IMR-90 (cell line): ENCODE data around the gene ANKRD24. TPM values are rescaled to one million over a fixed set of nuclear protein-coding genes. Genes with fewer than 3 reads are reported as not detected.

Experiments
- ATAC-seq: fragments of 200-7000 bp; cut with Tn5 transposase; 2 replicates; pipeline ENCODE4 v1.9.1; 2020; ENCODE audit warnings: low read depth, mild to moderate bottlenecking, moderate library complexity
- BruUV-seq: library from RNA; stranded (reverse); fragments of 400-500 nt; replicated peaks from 2 replicates; lab custom pipeline; 2021; lab: Mats Ljungman, UMichigan
- CTCF ChIA-PET: fragments of 300-600 bp; formaldehyde crosslinking; extraction: SDS; loops from one replicate; lab custom pipeline; 2021; ENCODE audit warnings: antibody characterized with exemption; lab: Yijun Ruan, JAX
- POLR2A ChIA-PET: fragments of 300-600 bp; sonication (Branson Sonifier 250); formaldehyde crosslinking; loops from one replicate; lab custom pipeline; 2022; ENCODE audit warnings: antibody characterized with exemption; ENCODE audit not compliant: unreplicated experiment; lab: Charles Lee
- DNase-seq: peaks from one replicate; pipeline ENCODE4 v3.0.0; 2013
- H2AFZ ChIP-seq: replicated peaks from 2 replicates; pipeline ENCODE3; 2013; ENCODE audit warnings: low read length, mild to moderate bottlenecking; ENCODE audit not compliant: poor library complexity
- H2AK5ac ChIP-seq: 2 replicates; pipeline ENCODE4 v1.6.1; 2013; ENCODE audit warnings: low read depth, low read length, inconsistent platforms
- H2AK9ac ChIP-seq: replicated peaks from 2 replicates; pipeline ENCODE3; 2013; ENCODE audit warnings: mild to moderate bottlenecking, low read depth, low read length, moderate library complexity; ENCODE audit not compliant: poor library complexity
- H2BK120ac ChIP-seq: 2 replicates; pipeline ENCODE4 v1.6.1; 2013; ENCODE audit warnings: low read depth, low read length, inconsistent platforms
- H2BK15ac ChIP-seq: 3 replicates; pipeline ENCODE4 v1.6.1; 2013; ENCODE audit warnings: low read depth, low read length, inconsistent platforms
- H2BK20ac ChIP-seq: 2 replicates; pipeline ENCODE4 v1.6.1; 2013; ENCODE audit warnings: low read depth, mild to moderate bottlenecking, inconsistent platforms, low read length, moderate library complexity
- H2BK5ac ChIP-seq: 2 replicates; pipeline ENCODE4 v1.6.1; 2013; ENCODE audit warnings: mild to moderate bottlenecking, low read depth, low read length, inconsistent platforms; ENCODE audit not compliant: poor library complexity, severe bottlenecking
- H3K14ac ChIP-seq: replicated peaks from 2 replicates; pipeline ENCODE4 v1.6.1; 2013; ENCODE audit warnings: low read depth, low read length, inconsistent platforms
- H3K18ac ChIP-seq: 2 replicates; pipeline ENCODE4 v1.6.1; 2013; ENCODE audit warnings: low read depth, low read length, control low read depth
- H3K23ac ChIP-seq: 2 replicates; pipeline ENCODE4 v1.6.1; 2013; ENCODE audit warnings: low read depth, low read length, inconsistent platforms
- H3K27ac ChIP-seq: 2 replicates; pipeline ENCODE4 v1.5.1; 2013; ENCODE audit warnings: mild to moderate bottlenecking, control low read depth, low read length; ENCODE audit not compliant: insufficient read depth
- H3K27me3 ChIP-seq: 2 replicates; pipeline ENCODE4 v1.6.1; 2013; ENCODE audit warnings: low read length; ENCODE audit not compliant: control insufficient read depth, insufficient read depth
- H3K36me3 ChIP-seq: 2 replicates; pipeline ENCODE4 v1.6.1; 2013; ENCODE audit warnings: low read length, mixed read lengths; ENCODE audit not compliant: control insufficient read depth, insufficient read depth
- H3K4ac ChIP-seq: 2 replicates; pipeline ENCODE4 v1.6.1; 2013; ENCODE audit warnings: low read depth, low read length, inconsistent platforms
- H3K4me1 ChIP-seq: 2 replicates; pipeline ENCODE4 v1.6.1; 2013; ENCODE audit warnings: low read length, mixed read lengths; ENCODE audit not compliant: control insufficient read depth, insufficient read depth
- H3K4me2 ChIP-seq: 2 replicates; pipeline ENCODE4 v1.6.1; 2013; ENCODE audit warnings: low read depth, mild to moderate bottlenecking, control low read depth, low read length, moderate library complexity
- H3K4me3 ChIP-seq: 2 replicates; pipeline ENCODE4 v1.5.1; 2013; ENCODE audit warnings: low read depth, mild to moderate bottlenecking, control low read depth, low read length, moderate library complexity; ENCODE audit not compliant: insufficient read depth
- H3K56ac ChIP-seq: 2 replicates; pipeline ENCODE4 v1.6.1; 2013; ENCODE audit warnings: low read length, inconsistent platforms; ENCODE audit not compliant: insufficient read depth; ENCODE audit errors: extremely low read depth
- H3K79me1 ChIP-seq, 2 experiments: 2 replicates each; pipeline ENCODE4 v1.6.1; 2013; ENCODE audit warnings: low read length in 2 of 2, inconsistent platforms in 1 of 2, low read depth in 1 of 2
- H3K9ac ChIP-seq: 2 replicates; pipeline ENCODE4 v1.6.1; 2013; ENCODE audit warnings: low read depth, low read length, control low read depth
- H3K9me1 ChIP-seq: 2 replicates; pipeline ENCODE4 v1.6.1; 2013; ENCODE audit warnings: low read length, inconsistent platforms; ENCODE audit not compliant: insufficient read depth
- H3K9me3 ChIP-seq: 2 replicates; pipeline ENCODE4 v1.6.1; 2013; ENCODE audit warnings: low read length; ENCODE audit not compliant: control insufficient read depth, insufficient read depth
- H4K20me1 ChIP-seq: 2 replicates; pipeline ENCODE4 v1.6.1; 2013; ENCODE audit warnings: low read length, inconsistent platforms; ENCODE audit not compliant: insufficient read depth
- H4K5ac ChIP-seq: 2 replicates; pipeline ENCODE4 v1.6.1; 2013; ENCODE audit warnings: mild to moderate bottlenecking, low read depth, low read length, control low read depth
- H4K8ac ChIP-seq, 2 experiments: 2 replicates each; pipeline ENCODE4 v1.6.1; 2013; ENCODE audit warnings: low read depth in 2 of 2, low read length in 2 of 2, control low read depth in 1 of 2, inconsistent platforms in 1 of 2
- H4K91ac ChIP-seq: 2 replicates; pipeline ENCODE4 v1.6.1; 2013; ENCODE audit warnings: low read depth, low read length, inconsistent platforms; ENCODE audit not compliant: insufficient read depth
- BHLHE40 ChIP-seq: fragments of 150-350 bp; IDR thresholded peaks from 2 replicates; pipeline ENCODE4 v1.6.1; 2016; ENCODE audit warnings: mild to moderate bottlenecking, low read depth, low read length
- CEBPB ChIP-seq: IDR thresholded peaks from 2 replicates; pipeline ENCODE4 v1.6.1; 2012; ENCODE audit warnings: low read depth, low read length, improper control_type of control experiment
- CHD1 ChIP-seq: IDR thresholded peaks from 2 replicates; pipeline ENCODE4 v1.6.1; 2012; ENCODE audit warnings: low read depth, low read length, improper control_type of control experiment
- FOS ChIP-seq: fragments of 150-350 bp; IDR thresholded peaks from 2 replicates; pipeline ENCODE4 v1.6.1; 2016; ENCODE audit warnings: low read depth, low read length
- MAFK ChIP-seq: IDR thresholded peaks from 2 replicates; pipeline ENCODE4 v1.6.1; 2012; ENCODE audit warnings: low read depth, low read length, improper control_type of control experiment
- MAZ ChIP-seq: IDR thresholded peaks from 2 replicates; pipeline ENCODE4 v1.6.1; 2012; ENCODE audit warnings: low read depth, mild to moderate bottlenecking, low read length, improper control_type of control experiment, moderate library complexity, borderline replicate concordance
- MXI1 ChIP-seq: IDR thresholded peaks from 2 replicates; pipeline ENCODE4 v1.6.1; 2012; ENCODE audit warnings: low read depth, mild to moderate bottlenecking, low read length, moderate library complexity, borderline replicate concordance
- NFE2L2 ChIP-seq: fragments of 150-350 bp; IDR thresholded peaks from 2 replicates; pipeline ENCODE4 v1.6.1; 2016; ENCODE audit warnings: low read depth, mild to moderate bottlenecking, low read length
- POLR2A ChIP-seq: IDR thresholded peaks from 2 replicates; pipeline ENCODE4 v1.6.1; 2012; ENCODE audit warnings: mild to moderate bottlenecking, low read depth, low read length
- RAD21 ChIP-seq: IDR thresholded peaks from 2 replicates; pipeline ENCODE4 v1.6.1; 2012; ENCODE audit warnings: low read length, improper control_type of control experiment
- RCOR1 ChIP-seq: IDR thresholded peaks from 2 replicates; pipeline ENCODE4 v1.6.1; 2012; ENCODE audit warnings: mild to moderate bottlenecking, low read length, improper control_type of control experiment; ENCODE audit not compliant: insufficient replicate concordance
- RFX5 ChIP-seq: IDR thresholded peaks from 2 replicates; pipeline ENCODE4 v1.8.0; 2012; ENCODE audit warnings: low read depth, mild to moderate bottlenecking, low read length, moderate library complexity
- SMC3 ChIP-seq: fragments of 150-350 bp; IDR thresholded peaks from 2 replicates; pipeline ENCODE4 v1.6.1; 2016; ENCODE audit warnings: low read depth, mild to moderate bottlenecking, antibody characterized with exemption, low read length, moderate library complexity
- WGBS, 2 experiments: methylation state at CpG; one replicate each; pipeline versions ENCODE4 v1.1.5 to v1.1.7; 2013; ENCODE audit warnings: missing lambda C conversion rate in 2 of 2; ENCODE audit not compliant: insufficient read length in 1 of 2; ENCODE audit errors: extremely low coverage in 2 of 2; 5-methylcytosine and 5-hydroxymethylcytosine counted together
- dilution Hi-C: fragments of 300-500 bp; cut with HindIII; formaldehyde crosslinking; loops from one replicate; pipeline ENCODE4 v1.14.3; 2018; ENCODE audit warnings: low sequenced_read_pairs; ENCODE audit not compliant: unreplicated experiment
- in situ Hi-C: fragments of 300-500 bp; cut with MboI; formaldehyde crosslinking; loops from 3 replicates; pipeline ENCODE4 v1.14.3; 2019; ENCODE audit warnings: low sequenced_read_pairs, inconsistent platforms, mixed read lengths
- intact Hi-C: fragments of 100-400 bp; cut with micrococcal nuclease; formaldehyde crosslinking; loops from 2 replicates; pipeline ENCODE4 v1.10.0; 2022
- polyA plus RNA-seq, 3 experiments: library from polyadenylated mRNA; depleted of rRNA; stranded (reverse); fragments of >200 nt; gene quantifications; 2 replicates each; pipeline ENCODE4 v1.2.3, GENCODE V29; 2012; ENCODE audit warnings: low replicate concordance in 1 of 3
- total RNA-seq: library from RNA; depleted of rRNA; stranded (reverse); fragments of >200 nt; gene quantifications from 2 replicates; pipeline ENCODE4 v1.2.3, GENCODE V29; 2012
- TF ChIP-seq, protein P1 (sequence below): fragments of 150-350 bp; IDR thresholded peaks from 2 replicates; pipeline ENCODE4 v1.6.1; 2016; ENCODE audit warnings: low read depth, mild to moderate bottlenecking, low read length, moderate library complexity, borderline replicate concordance
- TF ChIP-seq, protein P2 (sequence below): fragments of 150-350 bp; IDR thresholded peaks from 2 replicates; pipeline ENCODE4 v1.6.1; 2017; ENCODE audit warnings: mild to moderate bottlenecking, antibody characterized with exemption, low read length, low read depth
- TF ChIP-seq, protein P3 (sequence below): conservative IDR thresholded peaks from 2 replicates; pipeline ENCODE4 v1.5.1; 2012; ENCODE audit warnings: mild to moderate bottlenecking, low read depth, low read length, improper control_type of control experiment

ANKRD24 gene
- total and polyA plus RNA-seq, 2 of the 4 experiments (the other 2 are of a cell fraction) = 0.18 to 0.21 TPM

DNA sequence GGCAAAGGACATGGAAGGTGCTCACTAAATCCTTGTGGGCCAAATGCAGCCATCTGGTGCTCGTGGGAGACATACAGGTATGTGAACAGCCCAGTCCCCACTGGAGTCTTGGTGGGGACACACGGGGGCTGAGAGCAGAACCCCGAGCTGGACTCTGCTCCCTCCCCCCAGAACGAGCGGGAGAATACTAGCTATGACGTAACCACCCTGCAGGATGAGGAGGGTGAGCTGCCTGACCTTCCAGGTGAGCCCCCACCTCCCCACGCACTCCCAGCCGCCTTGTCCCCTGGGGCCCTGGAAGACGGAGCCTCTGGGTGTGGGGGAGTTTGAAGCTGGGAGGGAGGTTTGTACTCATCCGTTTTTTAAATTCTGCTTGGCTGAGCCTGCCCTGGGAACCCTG, 33.3 kb downstream of the ANKRD24 start:
- Histone ChIP-seq H2AK9ac (no peak overlapping the region), H4K5ac (no peak overlapping the region), H4K8ac (no peak overlapping the region), H3K56ac (no peak overlapping the region), H3K79me1 (no peaks in the 10 kb centered on the region), H3K9ac (no peak overlapping the region), H3K27ac (no peak overlapping the region), H3K27me3 (peaks cover 3% of the 10 kb centered on the region; the same call in 1 of the 2 replicates), H3K9me1 (no peaks in the 10 kb centered on the region), H4K91ac (no peak overlapping the region), H2BK120ac (no peak overlapping the region), H2AK5ac (no peak overlapping the region), H3K4ac (no peak overlapping the region), H3K23ac (no peak overlapping the region), H3K36me3 (no peaks in the 10 kb centered on the region), H2BK20ac (no peak overlapping the region), H3K9me3 (no peaks in the 10 kb centered on the region), H4K20me1 (no peaks in the 10 kb centered on the region), H3K4me1 (no peaks in the 10 kb centered on the region), H3K4me2 (no peak overlapping the region), H3K4me3 (no peak overlapping the region), H2BK5ac (no peak overlapping the region), H2BK15ac (no peak overlapping the region), H2AFZ (no peak overlapping the region), H3K18ac (no peak overlapping the region), H3K14ac (no peak overlapping the region)
- ChIA-PET CTCF (no interaction called here), POLR2A (no interaction called here)
- intact Hi-C loops = loop anchor here (1.0 kb wide), 1 partner anchor 19 kb away; no protein-coding TSS in a partner anchor
- in situ Hi-C loops = no loop called here
- dilution Hi-C loops = no loop called here
- BruUV-seq = no TSS peak
- ATAC-seq (no peak), DNase-seq (no peak)
- TF ChIP-seq CEBPB = no peak
- TF ChIP-seq, protein P1, sequence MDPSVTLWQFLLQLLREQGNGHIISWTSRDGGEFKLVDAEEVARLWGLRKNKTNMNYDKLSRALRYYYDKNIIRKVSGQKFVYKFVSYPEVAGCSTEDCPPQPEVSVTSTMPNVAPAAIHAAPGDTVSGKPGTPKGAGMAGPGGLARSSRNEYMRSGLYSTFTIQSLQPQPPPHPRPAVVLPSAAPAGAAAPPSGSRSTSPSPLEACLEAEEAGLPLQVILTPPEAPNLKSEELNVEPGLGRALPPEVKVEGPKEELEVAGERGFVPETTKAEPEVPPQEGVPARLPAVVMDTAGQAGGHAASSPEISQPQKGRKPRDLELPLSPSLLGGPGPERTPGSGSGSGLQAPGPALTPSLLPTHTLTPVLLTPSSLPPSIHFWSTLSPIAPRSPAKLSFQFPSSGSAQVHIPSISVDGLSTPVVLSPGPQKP = no peak
- no peak for TF ChIP-seq POLR2A
- TF ChIP-seq BHLHE40 = no peak
- no peak for TF ChIP-seq NFE2L2
- no peak for TF ChIP-seq RAD21
- TF ChIP-seq, protein P2, sequence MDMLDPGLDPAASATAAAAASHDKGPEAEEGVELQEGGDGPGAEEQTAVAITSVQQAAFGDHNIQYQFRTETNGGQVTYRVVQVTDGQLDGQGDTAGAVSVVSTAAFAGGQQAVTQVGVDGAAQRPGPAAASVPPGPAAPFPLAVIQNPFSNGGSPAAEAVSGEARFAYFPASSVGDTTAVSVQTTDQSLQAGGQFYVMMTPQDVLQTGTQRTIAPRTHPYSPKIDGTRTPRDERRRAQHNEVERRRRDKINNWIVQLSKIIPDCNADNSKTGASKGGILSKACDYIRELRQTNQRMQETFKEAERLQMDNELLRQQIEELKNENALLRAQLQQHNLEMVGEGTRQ = no peak
- no peak for TF ChIP-seq SMC3
- TF ChIP-seq CHD1 = no peak
- TF ChIP-seq, protein P3, sequence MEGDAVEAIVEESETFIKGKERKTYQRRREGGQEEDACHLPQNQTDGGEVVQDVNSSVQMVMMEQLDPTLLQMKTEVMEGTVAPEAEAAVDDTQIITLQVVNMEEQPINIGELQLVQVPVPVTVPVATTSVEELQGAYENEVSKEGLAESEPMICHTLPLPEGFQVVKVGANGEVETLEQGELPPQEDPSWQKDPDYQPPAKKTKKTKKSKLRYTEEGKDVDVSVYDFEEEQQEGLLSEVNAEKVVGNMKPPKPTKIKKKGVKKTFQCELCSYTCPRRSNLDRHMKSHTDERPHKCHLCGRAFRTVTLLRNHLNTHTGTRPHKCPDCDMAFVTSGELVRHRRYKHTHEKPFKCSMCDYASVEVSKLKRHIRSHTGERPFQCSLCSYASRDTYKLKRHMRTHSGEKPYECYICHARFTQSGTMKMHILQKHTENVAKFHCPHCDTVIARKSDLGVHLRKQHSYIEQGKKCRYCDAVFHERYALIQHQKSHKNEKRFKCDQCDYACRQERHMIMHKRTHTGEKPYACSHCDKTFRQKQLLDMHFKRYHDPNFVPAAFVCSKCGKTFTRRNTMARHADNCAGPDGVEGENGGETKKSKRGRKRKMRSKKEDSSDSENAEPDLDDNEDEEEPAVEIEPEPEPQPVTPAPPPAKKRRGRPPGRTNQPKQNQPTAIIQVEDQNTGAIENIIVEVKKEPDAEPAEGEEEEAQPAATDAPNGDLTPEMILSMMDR = no peak
- TF ChIP-seq RCOR1 = no peak
- TF ChIP-seq RFX5 = no peak
- TF ChIP-seq FOS = no peak
- TF ChIP-seq MAFK = no peak
- TF ChIP-seq MAZ = no peak
- no peak for TF ChIP-seq MXI1
- WGBS, 2 experiments = 17% methylated on average over 1 of the region's 10 CpGs; no CpG with 5 or more reads in 1 of the 2 experiments
